MCF 10A (cell line): ENCODE results near the gene PSG2. TPM values are rescaled to one million over a fixed set of nuclear protein-coding genes. Genes with fewer than 3 reads are reported as not detected.
A peak's percentile ranks its signal among the peaks of the same experiment; 100 is the strongest.
"Not testable (repeated sequence)": the region's sequence is repeated elsewhere in the genome, so short reads cannot be mapped to it uniquely, and the experiment has no call there.

Experiments used
- BruUV-seq: library from RNA; stranded (reverse); fragments of 400-500 nt; replicated peaks from 2 replicates; lab custom pipeline; 2021; lab: Mats Ljungman, UMichigan
- CTCF ChIA-PET: fragments of 300-600 bp; sonication (Branson Sonifier 250); formaldehyde crosslinking; extraction: SDS; loops from one replicate; lab custom pipeline; 2021; ENCODE audit warnings: antibody characterized with exemption, inconsistent platforms; lab: Yijun Ruan, JAX
- POLR2A ChIA-PET: fragments of 300-600, 350-650 bp; sonication (Branson Sonifier 250); formaldehyde crosslinking; extraction: SDS; loops from one replicate; lab custom pipeline; 2020; ENCODE audit warnings: antibody characterized with exemption, inconsistent platforms; lab: Yijun Ruan, JAX
- DNase-seq: peaks from one replicate; pipeline ENCODE4 v3.0.0-alpha.2; 2018; ENCODE audit not compliant: unreplicated experiment
- H3K27ac Mint-ChIP-seq: one replicate; pipeline ENCODE4 v1.8.0; 2022; ENCODE audit warnings: mild to moderate bottlenecking, low read depth, mixed read lengths; ENCODE audit not compliant: unreplicated experiment
- H3K27me3 Mint-ChIP-seq: one replicate; pipeline ENCODE4 v1.8.0; 2022; ENCODE audit warnings: mixed read lengths; ENCODE audit not compliant: insufficient read depth, unreplicated experiment
- H3K36me3 Mint-ChIP-seq: one replicate; pipeline ENCODE4 v1.8.0; 2022; ENCODE audit warnings: mild to moderate bottlenecking, moderate library complexity, mixed read lengths; ENCODE audit not compliant: insufficient read depth, unreplicated experiment
- H3K4me1 Mint-ChIP-seq: one replicate; pipeline ENCODE4 v1.8.0; 2022; ENCODE audit warnings: mixed read lengths; ENCODE audit not compliant: insufficient read depth, unreplicated experiment
- H3K4me3 Mint-ChIP-seq: one replicate; pipeline ENCODE4 v1.8.0; 2022; ENCODE audit warnings: mild to moderate bottlenecking, moderate library complexity, mixed read lengths; ENCODE audit not compliant: unreplicated experiment
- H3K9me3 Mint-ChIP-seq: one replicate; pipeline ENCODE4 v1.8.0; 2022; ENCODE audit warnings: mixed read lengths; ENCODE audit not compliant: unreplicated experiment
- CTCF ChIP-seq: fragments of 200-600 bp; IDR thresholded peaks from one replicate; pipeline ENCODE4 v1.8.0; 2022; ENCODE audit warnings: antibody characterized with exemption, mild to moderate bottlenecking; ENCODE audit not compliant: unreplicated experiment
- intact Hi-C: fragments of 100-400 bp; cut with micrococcal nuclease; formaldehyde crosslinking; loops from 2 replicates; pipeline ENCODE4 v1.14.1; 2022
- total RNA-seq: library from RNA; stranded (reverse); gene quantifications from 2 replicates; pipeline ENCODE4 v1.2.3, GENCODE V29; 2022

The PSG2 gene
- total RNA-seq, 1 experiment from 2014 or later, result not detected

GRCh38 chr19:43087702-43088340, 5.3 kb upstream of the PSG2 start:
- H3K9me3 Mint-ChIP-seq, H3K36me3 Mint-ChIP-seq, H3K27ac Mint-ChIP-seq, BruUV-seq, POLR2A ChIA-PET, H3K4me1 Mint-ChIP-seq, H3K4me3 Mint-ChIP-seq, H3K27me3 Mint-ChIP-seq: not testable (repeated sequence)
- intact Hi-C loops, result loop anchor here (2.0 to 5.0 kb wide), 3 partner anchors 69 to 296 kb away; no protein-coding TSS in a partner anchor
- CTCF ChIA-PET, result interaction anchor here (0.6 to 1.1 kb wide), 5 partner anchors 14 to 404 kb away, joined by 3 to 5 read pairs (median 3); no protein-coding TSS in a partner anchor
- DNase-seq, result peak; percentile 63
- TF ChIP-seq CTCF, result peak; percentile 75

- not testable (repeated sequence) for H3K9me3 Mint-ChIP-seq, H3K27me3 Mint-ChIP-seq, H3K36me3 Mint-ChIP-seq, H3K4me3 Mint-ChIP-seq, DNase-seq, H3K4me1 Mint-ChIP-seq, BruUV-seq, H3K27ac Mint-ChIP-seq
- intact Hi-C loops, result loop anchor here (2.0 to 5.0 kb wide), 3 partner anchors 67 to 294 kb away; no protein-coding TSS in a partner anchor
- ChIA-PET CTCF (interaction anchor here (1.3 to 2.3 kb wide), 4 partner anchors 8 to 157 kb away, joined by 3 to 7 read pairs (median 6); no protein-coding TSS in a partner anchor), POLR2A (interaction anchor here (0.7 kb wide), 1 partner anchor 198 kb away, joined by 3 read pairs; no protein-coding TSS in a partner anchor)
Measured at GRCh38 chr19:43085796-43086530, 3.5 kb upstream of the PSG2 start.

GRCh38 chr19:43084196-43084832, 1.8 kb upstream of the PSG2 start:
- BruUV-seq, H3K9me3 Mint-ChIP-seq, H3K4me3 Mint-ChIP-seq, intact Hi-C loops, H3K4me1 Mint-ChIP-seq, H3K27me3 Mint-ChIP-seq, H3K27ac Mint-ChIP-seq, H3K36me3 Mint-ChIP-seq: not testable (repeated sequence)
- ChIA-PET POLR2A (interaction anchor here (0.7 kb wide), 1 partner anchor 753 kb away, joined by 4 read pairs; no protein-coding TSS in a partner anchor), CTCF (interaction anchor here (0.6 to 2.3 kb wide), 20 partner anchors 10 to 1652 kb away, joined by 3 to 7 read pairs (median 3); no protein-coding TSS in a partner anchor)
- peak; percentile 38 for DNase-seq
- peak; percentile 86 for TF ChIP-seq CTCF

- H3K4me1 Mint-ChIP-seq, DNase-seq, H3K4me3 Mint-ChIP-seq, H3K36me3 Mint-ChIP-seq, H3K27ac Mint-ChIP-seq, BruUV-seq, intact Hi-C loops, H3K27me3 Mint-ChIP-seq, H3K9me3 Mint-ChIP-seq: not testable (repeated sequence)
- CTCF ChIA-PET, result interaction anchor here (0.6 to 1.8 kb wide), 17 partner anchors 11 to 1653 kb away, joined by 3 to 7 read pairs (median 3); no protein-coding TSS in a partner anchor
- POLR2A ChIA-PET, result interaction anchor here (0.7 kb wide), 1 partner anchor 754 kb away, joined by 4 read pairs; no protein-coding TSS in a partner anchor
Measured at GRCh38 chr19:43083721-43084120, 1.2 kb upstream of the PSG2 start.
